Measurements from ENCODE around the gene OSBPL2.

OSBPL2 gene

DNA sequence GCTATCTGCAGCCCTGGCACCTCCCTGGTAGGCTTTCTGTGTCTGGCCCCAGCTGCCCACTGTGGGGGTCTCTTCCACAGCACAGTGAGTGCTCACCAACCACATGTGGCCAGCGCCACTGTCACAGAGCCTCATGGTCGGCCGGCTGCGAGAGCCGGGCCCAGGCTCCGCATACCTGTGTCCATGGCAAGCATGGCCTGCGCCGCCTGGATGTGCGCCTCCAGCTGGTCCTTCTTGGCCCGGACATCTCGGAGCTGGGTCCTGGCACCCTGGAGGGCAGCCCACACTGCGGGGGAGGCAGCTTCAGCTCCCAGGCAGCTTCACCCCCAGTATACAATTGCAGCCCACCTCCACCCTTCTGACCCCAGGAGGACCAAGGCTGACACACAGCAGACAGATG lies 77.5 kb downstream of the OSBPL2 start:
- no peak for DNase-seq

DNA sequence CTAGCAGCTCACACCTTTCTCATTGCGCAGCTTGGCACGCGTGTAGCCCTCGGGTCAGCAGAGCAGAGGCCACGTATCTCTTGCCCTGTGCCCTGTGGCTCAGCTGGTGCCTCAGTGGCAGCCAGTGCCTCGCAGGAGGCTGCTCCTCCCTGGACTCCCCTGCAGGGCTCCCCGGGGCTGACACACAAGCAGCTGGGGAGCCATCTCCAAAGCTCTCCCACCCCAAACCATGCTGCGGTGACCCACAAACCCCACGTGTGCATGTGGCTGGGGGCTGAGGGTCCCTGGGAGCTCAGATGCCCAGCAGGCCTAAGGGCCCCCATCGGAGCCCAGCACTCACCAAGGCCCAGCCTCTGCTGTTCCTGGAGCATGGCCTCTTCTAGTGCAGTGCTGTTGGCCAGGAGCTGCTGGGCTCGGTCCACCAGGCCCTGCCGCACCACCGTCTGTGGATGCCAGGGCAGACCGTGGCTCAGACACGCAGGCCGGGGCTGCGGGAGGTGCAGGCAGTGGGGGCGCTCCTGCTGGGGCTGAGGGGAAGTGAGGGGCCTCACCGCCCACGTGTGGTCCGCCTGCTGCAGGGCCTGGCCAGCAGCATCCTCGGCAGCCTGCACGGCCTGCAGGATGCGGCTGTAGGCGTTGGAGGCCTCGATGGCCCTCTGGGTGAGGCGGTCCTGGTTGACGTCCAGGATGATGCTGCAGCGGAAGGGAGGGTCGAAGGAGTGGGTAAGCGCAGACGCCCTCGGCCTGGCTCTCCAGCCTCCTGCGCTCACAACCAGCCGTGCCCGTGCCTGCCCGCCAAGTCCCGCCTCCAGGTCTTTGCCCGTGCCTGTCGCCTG lies 78.2 kb downstream of the OSBPL2 start:
- no peak for DNase-seq

- no peak for DNase-seq
Measured at GRCh38 chr20:62317167-62317655, 78.9 kb downstream of the OSBPL2 start.

- DNase-seq = no peak
Measured at GRCh38 chr20:62318400-62319345, 80.4 kb downstream of the OSBPL2 start.

GRCh38 chr20:62319346-62319909 lies 81.1 kb downstream of the OSBPL2 start:
- DNase-seq = no peak

DNA sequence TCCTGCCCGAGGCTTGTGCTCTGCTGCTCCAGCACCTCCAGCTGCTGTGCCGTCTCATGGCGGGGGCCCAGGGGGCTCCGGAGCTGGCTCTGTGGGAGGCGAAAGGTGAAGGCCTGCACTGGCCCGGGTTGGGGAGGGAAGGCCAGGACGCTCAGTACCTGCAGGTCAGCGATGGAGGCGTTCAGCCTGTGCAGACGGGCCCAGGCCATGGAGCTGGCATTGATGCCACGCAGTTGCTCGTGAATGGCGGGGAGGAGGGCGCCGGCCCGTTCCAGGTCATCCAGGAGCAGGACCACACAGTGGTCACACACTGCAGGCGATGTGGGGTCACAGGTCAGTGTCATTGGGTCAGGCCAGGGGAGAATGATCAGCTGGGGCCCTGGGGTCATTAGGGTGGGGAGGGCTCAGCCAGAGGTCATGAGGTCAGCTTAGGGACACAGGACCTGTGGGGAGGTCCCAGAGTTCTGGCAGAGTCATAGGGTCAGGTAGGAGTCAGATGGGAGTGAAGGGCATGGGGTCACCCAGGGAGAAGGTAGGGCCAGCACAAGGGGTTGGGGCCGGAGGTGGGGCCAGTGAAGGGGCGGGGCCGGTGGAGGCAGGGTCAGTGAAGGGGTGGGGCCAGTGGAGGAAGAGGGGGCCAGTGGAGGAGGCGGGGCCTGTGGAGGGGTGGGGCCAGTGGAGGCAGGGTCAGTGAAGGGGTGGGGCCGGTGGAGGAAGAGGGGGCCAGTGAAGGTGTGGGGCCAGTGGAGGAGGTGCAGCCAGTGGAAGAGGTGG lies 82.4 kb downstream of the OSBPL2 start:
- DNase-seq = no peak

DNA sequence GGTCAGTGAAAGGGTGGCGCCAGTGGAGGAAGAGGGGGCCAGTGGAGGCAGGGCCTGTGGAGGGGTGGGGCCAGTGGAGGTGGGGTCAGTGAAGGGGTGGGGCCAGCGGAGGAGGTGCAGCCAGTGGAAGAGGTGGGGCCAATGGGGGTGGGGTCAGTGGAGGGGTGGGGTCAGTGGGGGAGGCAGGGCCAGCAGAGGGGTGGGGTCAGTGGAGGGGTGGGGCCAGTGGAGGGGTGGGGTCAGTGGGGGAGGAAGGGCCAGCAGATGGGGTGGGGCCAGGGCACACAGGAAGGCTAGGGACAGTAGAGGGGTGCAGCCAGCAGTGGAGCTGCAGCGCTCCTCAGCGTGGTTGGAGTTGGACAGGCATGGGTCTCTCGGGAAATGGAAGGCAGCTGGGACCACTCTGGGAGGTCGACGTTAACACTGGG lies 83.2 kb downstream of the OSBPL2 start:
- DNase-seq = no peak

DNA sequence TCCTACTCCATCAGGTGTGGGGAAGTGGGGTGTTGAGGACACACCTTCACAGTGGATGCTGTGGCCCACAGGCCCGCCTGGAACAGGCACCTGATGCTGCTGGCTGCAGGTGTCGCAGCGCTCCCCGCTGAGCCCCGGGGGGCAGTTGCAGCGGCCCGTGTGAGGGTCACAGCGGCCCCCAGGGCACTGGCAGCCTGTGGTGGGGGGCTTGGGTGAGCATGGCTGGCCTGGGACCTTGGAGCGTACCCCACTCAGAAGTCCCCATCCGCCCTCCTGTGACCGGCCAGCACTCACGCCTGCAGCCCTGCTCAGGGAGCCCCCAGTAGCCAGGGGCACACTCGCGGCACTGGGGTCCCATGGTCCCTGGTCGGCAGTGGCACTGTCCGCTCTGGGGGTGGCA lies 83.7 kb downstream of the OSBPL2 start:
- DNase-seq = no peak

DNA sequence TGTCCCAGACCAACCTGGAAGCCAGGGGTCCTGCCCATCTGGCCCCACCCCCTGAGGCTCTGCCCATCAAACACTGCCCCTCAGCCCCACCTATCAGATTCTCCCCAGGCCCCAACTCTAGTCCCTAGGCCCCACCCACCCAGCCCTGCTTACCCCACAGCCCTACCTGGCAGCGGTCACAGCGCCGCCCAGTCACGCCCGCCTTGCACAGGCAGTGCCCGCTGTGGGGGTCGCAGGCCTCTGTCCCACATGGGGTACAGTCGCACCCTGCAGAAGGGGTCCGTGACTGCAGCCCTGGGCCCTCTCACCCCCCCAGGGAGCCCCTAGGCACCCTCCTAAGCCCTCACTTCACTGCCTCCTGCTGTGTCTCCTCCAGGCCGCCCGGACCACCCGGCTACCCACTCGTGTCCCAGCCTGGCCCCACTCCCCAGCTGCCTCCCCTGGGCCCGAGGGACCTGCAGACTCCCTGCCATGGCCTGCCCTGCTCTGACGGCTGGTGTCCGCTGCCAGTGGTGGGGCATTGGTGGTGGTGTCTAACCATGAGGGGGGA lies 84.2 kb downstream of the OSBPL2 start:
- DNase-seq = no peak

GRCh38 chr20:62323146-62323979 lies 85.0 kb downstream of the OSBPL2 start:
- no peak for DNase-seq

DNA sequence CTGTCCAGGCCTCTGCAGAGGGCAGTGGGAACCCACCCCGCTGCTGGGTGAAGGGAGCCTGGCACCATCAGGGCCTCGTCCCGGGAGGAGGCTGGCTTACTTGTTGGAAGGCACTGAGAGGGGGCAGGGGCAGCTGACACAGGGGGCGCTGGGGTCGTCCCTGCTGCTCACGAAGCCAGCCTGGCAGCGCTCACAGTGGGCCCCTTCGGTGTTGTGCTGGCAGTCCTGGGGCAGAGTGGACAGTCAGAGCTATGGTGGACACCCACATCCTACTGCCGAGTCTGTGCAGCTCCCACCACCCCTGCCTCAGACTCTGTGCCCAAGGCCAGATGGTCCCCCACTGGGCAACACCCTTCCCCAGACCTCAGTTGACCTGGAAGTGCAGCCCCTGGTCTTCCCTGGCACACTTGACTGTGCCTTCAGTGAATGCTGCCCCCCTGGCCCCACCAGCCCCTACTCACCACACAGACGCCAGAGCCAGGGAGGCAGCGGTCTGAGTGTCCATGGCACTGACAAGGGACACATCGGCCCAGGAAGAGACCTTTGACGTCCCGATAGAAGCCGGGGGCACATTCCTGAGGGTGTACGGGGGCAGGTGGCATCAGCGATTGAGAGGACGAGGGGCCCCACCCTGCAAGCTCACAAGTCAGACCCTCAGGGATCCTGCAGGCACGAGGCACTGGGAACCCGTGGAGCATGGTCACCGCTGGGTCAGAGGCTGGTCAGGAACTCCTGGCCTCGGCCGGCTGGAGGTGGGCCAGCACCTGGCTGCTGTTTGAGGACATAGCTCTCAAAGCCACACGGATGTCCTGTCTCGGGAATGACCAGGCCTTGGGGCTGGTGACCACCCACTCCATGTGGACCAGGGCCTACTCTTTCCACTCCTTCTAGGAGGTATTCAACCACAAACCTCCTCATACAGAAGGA lies 85.9 kb downstream of the OSBPL2 start:
- DNase-seq = no peak

- DNase-seq = no peak
Measured at GRCh38 chr20:62325172-62325905, 87.0 kb downstream of the OSBPL2 start.

DNA sequence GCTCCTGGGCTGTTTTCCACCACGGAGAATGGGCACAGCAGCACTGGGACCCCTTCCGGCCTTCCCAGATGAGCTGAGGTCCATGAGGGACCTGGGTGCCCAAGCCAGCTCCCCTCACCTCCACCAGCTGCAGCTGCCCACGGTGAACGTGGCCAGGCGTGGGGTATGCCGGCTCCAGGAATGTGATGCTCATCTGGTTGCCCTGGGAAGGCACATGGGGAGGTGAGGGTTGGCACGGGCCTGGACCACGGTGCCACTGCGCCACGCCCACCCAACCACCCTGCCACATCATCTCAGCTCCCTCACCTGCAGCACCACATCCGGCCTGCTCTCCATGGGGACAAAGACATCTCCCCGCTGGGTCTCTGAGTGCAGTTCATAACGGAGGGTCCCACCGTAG lies 88.2 kb downstream of the OSBPL2 start:
- no peak for DNase-seq

- no peak for DNase-seq
Measured at GRCh38 chr20:62326959-62327725, 88.8 kb downstream of the OSBPL2 start.

GRCh38 chr20:62327726-62328495 lies 89.6 kb downstream of the OSBPL2 start:
- DNase-seq = no peak

DNA sequence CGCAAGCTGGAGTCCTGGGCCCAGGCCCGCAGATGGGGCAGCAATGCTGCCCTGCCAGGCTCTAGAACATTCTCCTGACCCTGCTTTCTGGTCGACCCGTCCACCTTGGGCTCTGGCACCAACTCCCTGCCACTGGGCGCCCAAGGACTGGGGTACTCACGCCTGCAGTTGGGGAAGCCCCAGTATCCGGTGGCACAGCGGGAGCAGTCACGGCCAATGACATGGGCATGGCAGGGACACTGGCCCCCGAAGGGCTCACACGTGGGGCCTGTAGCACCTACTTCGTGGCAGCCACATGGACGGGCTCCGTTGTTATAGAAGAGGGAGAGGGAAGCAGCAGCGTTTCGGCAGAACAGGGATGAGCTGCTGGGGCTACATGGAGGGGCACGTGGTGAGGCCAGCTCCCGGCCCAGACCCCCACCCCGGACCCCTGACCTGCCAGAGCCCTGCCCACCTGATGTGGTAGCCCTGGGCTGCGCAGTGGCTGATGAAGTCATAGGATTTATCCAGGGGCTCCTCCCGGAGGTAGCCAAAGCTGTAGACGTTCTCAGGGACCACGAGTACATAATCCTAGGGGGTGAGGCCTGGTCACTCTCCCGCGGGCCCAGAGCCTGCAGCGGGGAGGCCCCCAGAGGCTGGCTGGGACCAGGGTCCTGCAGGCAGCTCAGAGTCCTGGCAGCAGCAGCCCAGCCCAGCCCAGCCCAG lies 90.5 kb downstream of the OSBPL2 start:
- no peak for DNase-seq

Data from activated T-cell treated with anti-CD3 and anti-CD28 coated beads, Interleukin-2, amount 50 U/mL, for 1 hour (primary cell).